DOHH2 (cell line): ENCODE measurements around the gene VILL.

Source experiments
- H3F3A ChIP-seq: fragments of 200-600 bp; sonication (generic), shearing (Covaris generic); 2 replicates; pipeline ENCODE4 v1.6.0; 2016; ENCODE audit warnings: antibody characterized with exemption, mild to moderate bottlenecking; ENCODE audit not compliant: control insufficient read depth, insufficient read depth
- H3K27ac ChIP-seq: fragments of 200-600 bp; sonication (generic); 2 replicates; pipeline ENCODE4 v1.5.1; 2014; ENCODE audit warnings: low read depth, mild to moderate bottlenecking, low read length, moderate library complexity
- H3K27me3 ChIP-seq: fragments of 200-600 bp; sonication (generic); 2 replicates; pipeline ENCODE4 v1.6.1; 2014; ENCODE audit warnings: mild to moderate bottlenecking, low read length, mixed read lengths; ENCODE audit not compliant: control insufficient read depth
- H3K36me3 ChIP-seq: fragments of 200-600 bp; sonication (generic); 2 replicates; pipeline ENCODE4 v1.6.1; 2014; ENCODE audit warnings: mild to moderate bottlenecking, low read length, moderate library complexity, mixed read lengths; ENCODE audit not compliant: control insufficient read depth
- H3K4me1 ChIP-seq: fragments of 200-600 bp; sonication (generic); 2 replicates; pipeline ENCODE4 v1.6.1; 2014; ENCODE audit warnings: mild to moderate bottlenecking, low read length, mixed read lengths; ENCODE audit not compliant: control insufficient read depth
- H3K4me2 ChIP-seq: fragments of 200-600 bp; sonication (generic); 2 replicates; pipeline ENCODE4 v1.6.0; 2014; ENCODE audit warnings: mild to moderate bottlenecking, low read length, moderate library complexity
- H3K4me3 ChIP-seq: fragments of 200-600 bp; sonication (generic); 2 replicates; pipeline ENCODE4 v1.5.1; 2014; ENCODE audit warnings: mild to moderate bottlenecking, low read length, mixed read lengths
- H3K79me2 ChIP-seq: fragments of 200-600 bp; sonication (generic); 2 replicates; pipeline ENCODE4 v1.6.1; 2014; ENCODE audit warnings: mild to moderate bottlenecking, low read length, mixed read lengths; ENCODE audit not compliant: control insufficient read depth
- H3K9me2 ChIP-seq: fragments of 200-600 bp; sonication (generic); replicated peaks from 2 replicates; pipeline ENCODE4 v1.6.1; 2014; ENCODE audit warnings: mild to moderate bottlenecking, low read length, mixed read lengths; ENCODE audit not compliant: control insufficient read depth
- H3K9me3 ChIP-seq: fragments of 200-600 bp; sonication (generic); 2 replicates; pipeline ENCODE4 v1.6.1; 2014; ENCODE audit warnings: antibody characterized with exemption, low read length, mixed read lengths; ENCODE audit not compliant: control insufficient read depth, insufficient read depth
- H4K20me1 ChIP-seq: fragments of 200-600 bp; sonication (generic); 2 replicates; pipeline ENCODE4 v1.6.0; 2014; ENCODE audit warnings: low read depth, mild to moderate bottlenecking, antibody characterized with exemption, low read length, moderate library complexity; ENCODE audit not compliant: control insufficient read depth, insufficient read depth
- EZH2phosphoT487 ChIP-seq: fragments of 200-600 bp; sonication (generic); IDR thresholded peaks from 2 replicates; pipeline ENCODE4 v1.6.1; 2017; ENCODE audit warnings: borderline replicate concordance, mild to moderate bottlenecking, antibody characterized with exemption, low read length, moderate library complexity, mixed read lengths
- TF ChIP-seq, protein P1 (sequence below): fragments of 200-600 bp; sonication (generic); IDR thresholded peaks from one replicate; pipeline ENCODE4 v1.5.1; 2014; ENCODE audit warnings: antibody characterized with exemption, mild to moderate bottlenecking, low read depth, low read length; ENCODE audit not compliant: poor library complexity, severe bottlenecking

VILL gene

DNA sequence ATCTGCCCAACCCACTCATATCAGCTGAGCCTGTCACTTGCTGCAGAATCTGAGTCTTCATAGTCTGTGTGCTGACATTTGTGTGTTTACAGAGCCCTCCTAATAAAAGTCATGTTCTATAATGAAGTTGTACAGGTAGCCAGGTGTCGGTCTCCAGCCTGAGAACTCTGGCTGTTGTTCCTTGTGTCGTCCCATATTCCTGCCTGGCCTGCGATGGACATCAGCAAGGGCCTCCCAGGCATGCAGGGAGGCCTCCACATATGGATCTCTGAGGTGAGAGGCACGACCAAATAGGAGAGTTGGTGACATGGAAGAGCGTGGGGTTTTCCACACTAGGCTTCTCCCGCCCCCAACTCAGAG is 2.9 kb downstream of the VILL start:
- Histone ChIP-seq H3K9me2 (no peaks in the 10 kb centered on the region), H4K20me1 (no peaks in the 10 kb centered on the region), H3K79me2 (peaks cover 11% of the 10 kb centered on the region), H3K4me1 (peaks cover 27% of the 10 kb centered on the region), H3K27ac (no peak overlapping the region), H3K9me3 (no peaks in the 10 kb centered on the region), H3K36me3 (peaks cover 26% of the 10 kb centered on the region), H3K27me3 (no peaks in the 10 kb centered on the region), H3K4me2 (peak overlapping the region; percentile 82), H3F3A (no peaks in the 10 kb centered on the region; the same call in 1 of the 2 replicates), H3K4me3 (peak overlapping the region; percentile 86)
- no peak for TF ChIP-seq EZH2phosphoT487
- TF ChIP-seq, protein P1, sequence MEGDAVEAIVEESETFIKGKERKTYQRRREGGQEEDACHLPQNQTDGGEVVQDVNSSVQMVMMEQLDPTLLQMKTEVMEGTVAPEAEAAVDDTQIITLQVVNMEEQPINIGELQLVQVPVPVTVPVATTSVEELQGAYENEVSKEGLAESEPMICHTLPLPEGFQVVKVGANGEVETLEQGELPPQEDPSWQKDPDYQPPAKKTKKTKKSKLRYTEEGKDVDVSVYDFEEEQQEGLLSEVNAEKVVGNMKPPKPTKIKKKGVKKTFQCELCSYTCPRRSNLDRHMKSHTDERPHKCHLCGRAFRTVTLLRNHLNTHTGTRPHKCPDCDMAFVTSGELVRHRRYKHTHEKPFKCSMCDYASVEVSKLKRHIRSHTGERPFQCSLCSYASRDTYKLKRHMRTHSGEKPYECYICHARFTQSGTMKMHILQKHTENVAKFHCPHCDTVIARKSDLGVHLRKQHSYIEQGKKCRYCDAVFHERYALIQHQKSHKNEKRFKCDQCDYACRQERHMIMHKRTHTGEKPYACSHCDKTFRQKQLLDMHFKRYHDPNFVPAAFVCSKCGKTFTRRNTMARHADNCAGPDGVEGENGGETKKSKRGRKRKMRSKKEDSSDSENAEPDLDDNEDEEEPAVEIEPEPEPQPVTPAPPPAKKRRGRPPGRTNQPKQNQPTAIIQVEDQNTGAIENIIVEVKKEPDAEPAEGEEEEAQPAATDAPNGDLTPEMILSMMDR = no peak

DNA sequence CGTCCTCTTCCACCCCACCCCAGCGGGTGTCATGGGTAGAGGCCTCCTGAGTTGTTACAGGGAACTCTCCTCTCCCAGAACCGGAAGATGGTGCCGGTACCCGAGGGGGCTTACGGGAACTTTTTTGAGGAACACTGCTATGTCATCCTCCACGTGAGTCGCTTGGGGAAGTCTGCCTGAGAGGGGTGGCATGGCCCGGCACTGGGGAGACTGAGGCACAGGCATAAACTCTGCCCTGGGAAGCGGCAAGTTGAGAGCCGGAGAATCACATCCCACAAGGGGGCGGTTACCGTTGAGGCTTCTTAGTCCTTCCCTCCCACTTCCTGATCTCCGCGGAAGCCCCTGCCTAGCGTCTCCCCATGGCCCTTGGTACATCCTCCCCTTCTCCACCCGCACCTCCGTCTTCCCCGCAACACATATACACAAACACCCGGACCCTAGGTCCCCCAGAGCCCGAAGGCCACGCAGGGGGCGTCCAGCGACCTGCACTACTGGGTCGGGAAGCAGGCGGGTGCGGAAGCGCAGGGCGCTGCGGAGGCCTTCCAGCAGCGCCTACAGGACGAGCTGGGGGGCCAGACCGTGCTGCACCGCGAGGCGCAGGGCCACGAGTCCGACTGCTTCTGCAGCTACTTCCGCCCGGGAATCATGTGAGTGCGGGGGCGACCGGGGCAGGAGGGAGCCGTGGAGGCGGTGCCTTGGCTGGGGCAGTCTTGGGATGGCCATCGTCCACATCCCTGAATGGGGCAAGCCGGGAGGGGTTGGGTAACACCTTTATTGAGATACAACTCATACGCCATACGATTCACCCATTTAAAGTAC is 3.4 kb downstream of the VILL start:
- Histone ChIP-seq H3K27ac (peak overlapping the region; percentile 44; the same call in 1 of the 2 replicates), H3F3A (no peaks in the 10 kb centered on the region; the same call in 1 of the 2 replicates), H3K4me2 (peak overlapping the region; percentile 82), H4K20me1 (no peaks in the 10 kb centered on the region), H3K79me2 (peaks cover 11% of the 10 kb centered on the region), H3K9me3 (no peaks in the 10 kb centered on the region), H3K4me3 (peak overlapping the region; percentile 86), H3K4me1 (peaks cover 30% of the 10 kb centered on the region), H3K9me2 (no peaks in the 10 kb centered on the region), H3K36me3 (peaks cover 26% of the 10 kb centered on the region), H3K27me3 (no peaks in the 10 kb centered on the region)
- TF ChIP-seq, protein P1 = no peak
- no peak for TF ChIP-seq EZH2phosphoT487

DNA sequence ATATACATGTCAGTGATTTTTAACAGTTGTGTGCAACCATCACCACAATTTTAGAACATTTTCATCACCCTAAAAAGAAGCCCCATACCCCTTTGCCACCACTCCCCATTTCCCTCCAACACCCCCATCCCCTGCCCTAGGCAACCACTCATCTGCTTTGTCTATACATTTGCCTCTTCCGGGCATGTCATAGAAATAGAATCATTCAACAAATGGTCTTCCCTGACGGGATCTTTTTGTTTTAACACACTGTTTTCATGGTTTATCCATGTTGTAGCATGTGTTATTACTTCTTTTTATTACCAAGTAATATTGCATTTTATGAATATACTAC is 4.0 kb downstream of the VILL start:
- H3K27ac ChIP-seq = peak overlapping the region; percentile 44; the same call in 1 of the 2 replicates
- peaks cover 33% of the 10 kb centered on the region for H3K4me1 ChIP-seq
- H3K27me3 ChIP-seq = no peaks in the 10 kb centered on the region
- H3K9me3 ChIP-seq = no peaks in the 10 kb centered on the region
- H4K20me1 ChIP-seq = no peaks in the 10 kb centered on the region
- H3K9me2 ChIP-seq = no peaks in the 10 kb centered on the region
- H3K4me2 ChIP-seq = peak overlapping the region; percentile 82
- H3K79me2 ChIP-seq = peaks cover 11% of the 10 kb centered on the region
- H3K4me3 ChIP-seq = peak overlapping the region; percentile 86
- no peak for TF ChIP-seq EZH2phosphoT487
- TF ChIP-seq, protein P1 = no peak
- H3K36me3 ChIP-seq = peaks cover 30% of the 10 kb centered on the region
- H3F3A ChIP-seq = no peaks in the 10 kb centered on the region; the same call in 1 of the 2 replicates
